Measurements from ENCODE around the gene NOP14.
"Not testable (repeated sequence)": the region's sequence is repeated elsewhere in the genome, so short reads cannot be mapped to it uniquely, and the experiment has no call there.

The NOP14 gene

GRCh38 chr4:2963175-2963965 lies at the start of gene NOP14, which contains the start of gene GRK4:
Gene NOP14 (minus strand): TSS chr4:2963406. CDS start chr4:2963319, 87 bp downstream.
Gene GRK4 (plus strand): TSS chr4:2963571. CDS start chr4:2964071, 500 bp downstream.
- DNase-seq (ENCODE audit: low read depth in 1 of 2, low spot score in 1 of 2): peak; percentile 88 to 96

GRCh38 chr4:3011456-3012220 lies 48.4 kb upstream of the NOP14 start:
- no peak for DNase-seq (ENCODE audit: low read depth in 1 of 2, low spot score in 1 of 2)

DNA sequence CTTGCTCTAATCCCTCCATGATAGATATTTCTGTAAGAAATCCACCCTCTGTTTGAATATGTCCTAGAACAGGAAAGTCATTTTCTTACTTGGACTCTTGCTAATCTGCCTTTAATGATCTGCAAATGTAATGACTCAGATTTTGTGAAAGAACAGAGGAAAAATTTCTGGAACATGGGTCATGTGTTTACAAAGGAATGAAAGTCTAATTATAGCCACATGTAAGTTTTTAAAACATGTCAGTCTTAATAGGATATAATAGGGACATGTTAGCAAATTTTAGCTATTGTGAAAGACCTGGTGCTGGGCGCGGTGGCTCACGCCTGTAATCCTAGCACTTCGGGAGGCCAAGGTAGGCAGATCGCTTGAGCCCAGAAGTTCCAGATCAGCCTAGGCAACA lies 47.8 kb upstream of the NOP14 start:
- DNase-seq (ENCODE audit: low read depth in 1 of 2, low spot score in 1 of 2): no peak

DNA sequence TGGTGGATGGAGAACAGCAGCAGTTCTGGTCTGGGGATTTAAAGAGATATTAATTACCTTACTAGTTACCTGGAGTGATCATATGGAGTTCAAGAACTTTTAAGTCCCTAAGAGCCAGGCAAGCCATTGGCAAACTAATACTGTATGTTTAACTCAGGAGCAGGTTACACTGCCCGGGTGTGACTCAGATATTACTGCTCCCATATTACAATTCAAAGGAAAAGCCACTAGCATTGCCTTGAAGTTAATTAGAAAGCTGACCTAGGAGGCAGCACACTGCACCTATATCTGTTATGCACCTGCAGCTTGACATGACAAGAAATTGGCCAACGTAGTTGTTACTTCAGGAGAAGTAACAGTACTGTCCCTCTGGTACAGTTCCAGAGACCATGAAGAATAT lies 47.4 kb upstream of the NOP14 start:
- no peak for DNase-seq (ENCODE audit: low read depth in 1 of 2, low spot score in 1 of 2)

DNA sequence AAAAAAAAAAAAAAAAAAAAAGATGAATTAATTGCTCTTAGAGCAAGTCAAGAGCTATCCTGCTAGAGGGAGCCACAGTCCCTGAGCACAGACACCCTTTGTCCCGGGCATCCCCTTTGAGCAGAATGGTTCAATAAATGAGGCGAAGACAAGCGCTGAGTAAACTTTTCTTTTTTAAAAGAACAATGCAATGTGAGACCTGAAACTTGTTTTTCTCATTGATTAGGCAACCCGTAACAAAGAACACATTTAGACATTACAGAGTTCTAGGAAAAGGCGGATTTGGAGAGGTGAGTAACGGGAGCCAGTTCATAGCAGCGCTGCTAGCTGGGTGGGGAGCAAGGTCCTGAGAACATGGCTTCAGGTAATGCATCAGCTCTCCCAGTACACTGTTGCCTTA lies 46.2 kb upstream of the NOP14 start:
- no peak for DNase-seq (ENCODE audit: low read depth in 1 of 2, low spot score in 1 of 2)

GRCh38 chr4:3007724-3008123 lies 44.5 kb upstream of the NOP14 start:
- no peak for DNase-seq (ENCODE audit: low read depth in 1 of 2, low spot score in 1 of 2)

GRCh38 chr4:2996415-2996814 lies 33.2 kb upstream of the NOP14 start:
- DNase-seq (ENCODE audit: low read depth in 1 of 2, low spot score in 1 of 2): no peak

- DNase-seq (ENCODE audit: low read depth in 1 of 2, low spot score in 1 of 2): no peak
Observed at GRCh38 chr4:2995546-2996265, 32.5 kb upstream of the NOP14 start.

GRCh38 chr4:2994917-2995316 lies 31.7 kb upstream of the NOP14 start:
- DNase-seq (ENCODE audit: low read depth in 1 of 2, low spot score in 1 of 2): no peak

- no peak for DNase-seq (ENCODE audit: low read depth in 1 of 2, low spot score in 1 of 2)
Observed at GRCh38 chr4:2991243-2991642, 28.0 kb upstream of the NOP14 start.

- DNase-seq (ENCODE audit: low read depth in 1 of 2, low spot score in 1 of 2): not testable (repeated sequence)
Observed at GRCh38 chr4:2983715-2984114, 20.5 kb upstream of the NOP14 start.

DNA sequence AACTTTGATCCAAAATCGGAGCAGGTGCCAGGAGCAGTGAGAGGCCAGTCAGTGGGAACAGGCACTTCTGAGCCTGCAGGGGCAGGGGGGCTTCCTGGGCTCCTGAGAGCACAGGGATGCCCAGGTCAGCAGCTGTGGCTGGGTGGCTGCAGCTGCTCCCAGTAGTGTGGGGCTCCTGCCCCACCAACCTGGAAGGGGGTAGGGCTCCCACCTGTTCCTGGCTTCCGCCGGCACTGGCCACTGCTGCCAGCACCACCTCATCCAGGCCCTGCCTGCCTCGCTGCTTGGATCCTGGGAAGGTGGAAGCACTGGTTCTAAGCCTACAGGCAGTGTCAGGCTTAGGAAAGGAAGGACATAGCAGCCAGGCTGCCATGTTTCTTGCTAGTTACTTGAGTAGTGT lies 18.8 kb upstream of the NOP14 start:
- DNase-seq (ENCODE audit: low read depth in 1 of 2, low spot score in 1 of 2): no peak

- no peak for DNase-seq (ENCODE audit: low read depth in 1 of 2, low spot score in 1 of 2)
Observed at GRCh38 chr4:2981256-2981819, 18.1 kb upstream of the NOP14 start.

GRCh38 chr4:2977211-2978088 lies 14.2 kb upstream of the NOP14 start:
- DNase-seq (ENCODE audit: low read depth in 1 of 2, low spot score in 1 of 2): no peak

DNA sequence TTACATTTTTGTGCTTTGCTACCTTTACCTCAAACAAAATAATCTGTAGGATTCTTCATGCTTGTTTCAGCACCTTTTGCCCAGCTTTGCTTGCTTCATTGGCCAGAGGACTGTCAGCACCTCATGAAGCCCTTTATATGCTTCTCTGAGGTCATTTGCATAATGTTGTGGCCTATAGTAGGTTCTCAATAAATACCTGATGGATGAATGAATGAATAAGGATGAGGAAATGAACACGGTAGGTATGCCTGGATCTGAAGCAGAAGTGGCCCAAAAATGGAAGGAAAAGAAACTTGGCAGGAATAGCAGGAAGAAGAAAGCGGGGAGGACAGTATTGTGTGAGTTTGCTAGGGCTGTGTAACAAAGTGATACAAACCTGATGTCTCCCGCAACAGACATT lies 8.1 kb upstream of the NOP14 start:
- DNase-seq (ENCODE audit: low read depth in 1 of 2, low spot score in 1 of 2): no peak

GRCh38 chr4:2968381-2968780 lies 5.2 kb upstream of the NOP14 start:
- no peak for DNase-seq (ENCODE audit: low read depth in 1 of 2, low spot score in 1 of 2)

- DNase-seq (ENCODE audit: low read depth in 1 of 2, low spot score in 1 of 2): no peak
Observed at GRCh38 chr4:2965262-2965661, 2.1 kb upstream of the NOP14 start.

GRCh38 chr4:2964706-2965258 lies 1.6 kb upstream of the NOP14 start:
- DNase-seq (ENCODE audit: low read depth in 1 of 2, low spot score in 1 of 2): no peak

- DNase-seq (ENCODE audit: low read depth in 1 of 2, low spot score in 1 of 2): no peak
Observed at GRCh38 chr4:2963966-2964471, 813 bp upstream of the NOP14 start.

GRCh38 chr4:2962614-2963174 lies 512 bp downstream of the NOP14 start:
- DNase-seq (ENCODE audit: low read depth in 1 of 2, low spot score in 1 of 2): no peak
